LNCAP (cell line): ENCODE data around the gene IMPA2.

Experiments used
- TF ChIP-seq, protein P1 (sequence below): fragments of 450-650 bp; IDR thresholded peaks from 2 replicates; pipeline ENCODE4 v1.5.1; 2017; ENCODE audit warnings: mild to moderate bottlenecking

IMPA2 gene

DNA sequence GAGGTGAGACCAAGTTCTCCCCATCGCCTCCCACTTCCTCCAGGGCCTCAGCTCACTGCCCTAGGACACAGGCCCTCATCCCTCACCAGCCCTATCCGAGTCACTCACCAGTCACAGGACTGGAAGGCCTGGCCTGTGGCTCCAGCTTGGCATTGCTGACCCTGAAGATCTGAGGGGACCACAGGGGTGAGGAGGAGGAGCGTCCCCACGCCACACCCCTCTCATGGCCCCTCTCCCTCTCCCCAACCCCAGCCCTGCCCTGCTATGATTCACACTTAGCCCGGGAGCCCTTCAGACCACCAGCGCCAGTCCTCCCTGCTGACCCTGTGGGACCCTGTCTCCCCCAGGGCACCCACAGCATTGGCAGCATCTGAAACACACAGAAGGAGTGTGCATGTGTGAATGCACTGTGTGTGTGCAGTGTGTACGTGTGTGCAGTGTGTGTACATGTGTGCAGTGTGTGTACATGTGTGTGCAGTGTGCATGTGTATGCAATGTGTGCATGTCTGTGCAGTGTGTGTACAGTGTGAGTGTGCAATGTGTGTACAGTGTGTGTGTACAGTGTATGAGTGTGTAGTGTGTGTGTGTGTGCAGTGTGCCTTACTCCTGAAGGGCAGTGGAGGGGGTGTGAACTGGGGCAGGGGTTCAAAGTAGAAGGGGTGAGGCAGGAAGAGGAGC lies 82.9 kb downstream of the IMPA2 start:
- TF ChIP-seq, protein P1, sequence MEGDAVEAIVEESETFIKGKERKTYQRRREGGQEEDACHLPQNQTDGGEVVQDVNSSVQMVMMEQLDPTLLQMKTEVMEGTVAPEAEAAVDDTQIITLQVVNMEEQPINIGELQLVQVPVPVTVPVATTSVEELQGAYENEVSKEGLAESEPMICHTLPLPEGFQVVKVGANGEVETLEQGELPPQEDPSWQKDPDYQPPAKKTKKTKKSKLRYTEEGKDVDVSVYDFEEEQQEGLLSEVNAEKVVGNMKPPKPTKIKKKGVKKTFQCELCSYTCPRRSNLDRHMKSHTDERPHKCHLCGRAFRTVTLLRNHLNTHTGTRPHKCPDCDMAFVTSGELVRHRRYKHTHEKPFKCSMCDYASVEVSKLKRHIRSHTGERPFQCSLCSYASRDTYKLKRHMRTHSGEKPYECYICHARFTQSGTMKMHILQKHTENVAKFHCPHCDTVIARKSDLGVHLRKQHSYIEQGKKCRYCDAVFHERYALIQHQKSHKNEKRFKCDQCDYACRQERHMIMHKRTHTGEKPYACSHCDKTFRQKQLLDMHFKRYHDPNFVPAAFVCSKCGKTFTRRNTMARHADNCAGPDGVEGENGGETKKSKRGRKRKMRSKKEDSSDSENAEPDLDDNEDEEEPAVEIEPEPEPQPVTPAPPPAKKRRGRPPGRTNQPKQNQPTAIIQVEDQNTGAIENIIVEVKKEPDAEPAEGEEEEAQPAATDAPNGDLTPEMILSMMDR = no peak

DNA sequence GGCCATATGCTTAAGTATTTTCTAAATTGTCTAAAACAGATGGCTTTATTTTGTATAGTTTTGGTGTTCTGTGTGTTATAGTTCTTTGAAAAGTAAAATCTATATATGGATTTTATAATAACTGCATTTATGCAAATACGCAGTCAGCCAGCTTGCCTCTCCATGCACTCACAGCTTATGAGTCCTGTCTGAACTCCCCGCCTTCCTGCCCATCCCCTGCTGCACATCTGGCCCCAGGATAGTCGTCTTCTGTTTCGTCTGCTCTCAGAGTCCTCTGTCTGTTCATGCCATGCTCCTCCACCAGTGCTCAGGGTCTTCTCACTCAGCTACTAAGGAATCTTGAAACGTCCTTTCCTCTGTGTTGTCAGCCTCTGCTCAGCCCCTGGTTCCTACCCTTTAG lies 84.1 kb downstream of the IMPA2 start:
- TF ChIP-seq, protein P1 = no peak

DNA sequence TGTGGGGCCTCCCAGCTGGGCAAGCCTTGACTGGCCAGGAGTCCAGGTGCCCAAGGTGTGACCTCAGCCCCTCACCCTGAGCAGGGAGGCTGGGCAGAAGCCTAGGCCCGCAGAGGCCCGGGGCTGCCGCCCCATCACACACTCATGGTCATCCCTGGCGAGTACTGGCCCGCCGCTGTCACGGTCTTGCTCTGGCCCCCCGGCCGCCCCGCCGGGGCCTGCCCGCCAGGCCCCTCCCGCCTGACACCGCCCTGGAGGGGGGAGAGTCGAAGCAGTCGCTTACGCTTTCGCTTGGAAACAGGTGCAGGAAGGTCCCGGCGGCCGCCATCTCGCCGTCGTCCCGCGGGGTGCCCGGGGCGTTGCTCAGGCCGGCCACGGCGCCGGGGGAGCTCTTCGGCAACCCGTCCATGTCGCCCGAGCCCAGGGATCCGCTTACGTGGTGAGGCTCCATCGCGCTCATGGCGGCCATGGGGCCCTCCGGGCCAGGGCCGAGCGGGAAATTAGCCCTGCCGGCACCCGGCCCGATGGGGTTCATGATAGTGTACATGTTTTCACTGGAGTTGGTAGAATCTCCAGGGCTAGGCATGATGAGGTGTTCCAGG lies 85.7 kb downstream of the IMPA2 start:
- TF ChIP-seq, protein P1 = no peak

DNA sequence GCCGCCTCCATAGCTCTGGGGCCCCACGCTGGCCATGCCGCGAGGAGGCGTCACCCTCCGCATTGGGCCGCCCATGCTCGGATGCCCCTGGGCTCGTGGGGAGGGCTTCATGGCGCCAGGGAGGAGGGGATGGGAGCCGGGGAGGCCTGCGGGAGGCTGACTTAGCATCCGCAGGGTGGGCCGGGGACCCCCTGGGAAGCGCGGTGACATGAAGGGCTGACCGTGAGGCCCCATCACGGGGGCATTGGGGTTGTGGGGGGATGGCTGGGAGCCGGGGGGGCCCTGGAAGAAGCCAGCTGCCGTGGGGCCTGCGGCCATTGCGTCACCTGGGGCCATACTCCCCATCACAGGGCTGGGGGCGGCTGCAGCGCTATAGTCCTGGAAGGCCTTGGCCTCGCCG lies 86.4 kb downstream of the IMPA2 start:
- TF ChIP-seq, protein P1 = no peak

DNA sequence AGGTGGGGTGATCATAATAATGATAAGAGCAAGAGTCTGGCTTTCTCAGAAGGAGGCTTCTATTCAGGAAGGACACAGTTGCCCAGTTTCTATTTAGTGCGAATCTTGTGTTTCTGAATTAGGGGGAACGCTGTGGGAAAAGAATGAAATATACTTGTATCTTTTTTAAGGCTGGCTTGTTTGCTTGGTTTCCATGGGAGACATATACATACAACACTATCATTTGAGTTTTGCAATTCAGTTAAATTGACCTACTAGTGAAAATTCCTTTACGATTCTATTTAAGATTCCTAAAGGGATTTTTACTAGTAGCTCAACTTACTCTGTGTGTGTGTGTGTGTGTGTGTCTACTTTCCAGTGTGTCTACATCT lies 87.6 kb downstream of the IMPA2 start:
- TF ChIP-seq, protein P1 = no peak

DNA sequence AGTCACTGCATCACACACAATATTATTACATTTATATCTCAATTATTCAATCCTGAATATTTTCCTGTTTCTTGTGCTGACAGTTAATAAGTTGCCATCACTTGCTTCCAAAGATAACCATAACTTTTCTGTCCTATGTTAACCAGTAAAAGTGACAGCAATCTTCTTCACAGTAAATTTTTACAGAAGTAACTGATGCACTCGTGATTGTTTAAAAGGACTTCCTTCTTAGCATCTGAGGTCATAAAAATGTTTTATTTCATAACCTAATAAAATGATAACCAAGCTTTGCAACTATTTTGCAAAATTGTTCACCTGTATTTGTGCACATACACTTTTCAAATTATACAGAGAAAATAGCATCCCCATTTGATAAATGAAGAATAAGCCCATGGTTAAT lies 91.7 kb downstream of the IMPA2 start:
- TF ChIP-seq, protein P1 = no peak

DNA sequence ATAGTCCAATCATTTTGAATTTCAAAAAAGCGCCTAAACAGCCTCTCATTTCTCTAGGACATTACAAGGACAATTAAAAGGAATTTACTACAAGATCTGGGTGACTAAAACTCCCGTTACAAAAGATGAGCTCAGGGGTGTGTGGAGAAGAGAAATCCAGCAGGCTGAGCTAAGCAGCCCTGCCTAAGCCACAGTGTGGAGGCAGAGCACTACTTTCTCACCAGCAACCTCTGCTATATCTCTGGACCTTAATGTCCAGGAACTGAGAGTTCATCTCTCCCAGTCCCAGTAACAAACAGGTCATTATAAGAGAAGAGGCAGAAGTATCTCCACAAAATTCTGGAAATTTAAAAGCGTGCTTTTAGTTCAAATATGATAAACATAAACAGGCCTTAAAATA lies 93.4 kb downstream of the IMPA2 start:
- TF ChIP-seq, protein P1 = no peak
